GM19239 (cell line): ENCODE data around the gene DNAAF1.
"Not testable (repeated sequence)": the region's sequence is repeated elsewhere in the genome, so short reads cannot be mapped to it uniquely, and the experiment has no call there.

Experiments
- DNase-seq: peaks from one replicate; pipeline ENCODE4 v3.0.0; 2011; ENCODE audit warnings: low spot score; ENCODE audit not compliant: insufficient read length
- FAIRE-seq: peaks from 2 replicates; lab custom pipeline; 2011; peaks lifted over from hg19 to GRCh38; lab: Jason Lieb, UNC

DNAAF1 gene

GRCh38 chr16:84144859-84145639 is at the start of gene DNAAF1, which contains the start of gene HSDL1:
DNAAF1 (plus strand) TSS chr16:84145308; CDS start chr16:84145441, 133 bp downstream.
HSDL1 (minus strand) TSS chr16:84145177; CDS start chr16:84131321, 13,856 bp downstream.
- FAIRE-seq (peak; percentile 86), DNase-seq (peak; percentile 87)

GRCh38 chr16:84095466-84095865 is 49.6 kb upstream of the DNAAF1 start:
- no peak for FAIRE-seq
- no peak for DNase-seq

- FAIRE-seq = no peak
- no peak for DNase-seq
Observed at GRCh38 chr16:84096447-84097005, 48.6 kb upstream of the DNAAF1 start.

GRCh38 chr16:84098939-84099338 is 46.2 kb upstream of the DNAAF1 start:
- no peak for FAIRE-seq

GRCh38 chr16:84103678-84104077 is 41.4 kb upstream of the DNAAF1 start:
- no peak for DNase-seq
- no peak for FAIRE-seq

More at GRCh38 chr16:84098939-84099338, 46.2 kb upstream of the DNAAF1 start:
- no peak for DNase-seq

- no peak for DNase-seq
- FAIRE-seq = no peak
Observed at GRCh38 chr16:84104231-84104630, 40.9 kb upstream of the DNAAF1 start.

- no peak for DNase-seq
Observed at GRCh38 chr16:84105301-84105815, 39.8 kb upstream of the DNAAF1 start.

GRCh38 chr16:84105948-84106740 is 39.0 kb upstream of the DNAAF1 start:
- no peak for DNase-seq
- no peak for FAIRE-seq

More at GRCh38 chr16:84105301-84105815, 39.8 kb upstream of the DNAAF1 start:
- FAIRE-seq = no peak

GRCh38 chr16:84107921-84108320 is 37.2 kb upstream of the DNAAF1 start:
- FAIRE-seq (no peak), DNase-seq (no peak)

- no peak for DNase-seq
- FAIRE-seq = no peak
Observed at GRCh38 chr16:84109598-84110335, 35.3 kb upstream of the DNAAF1 start.

- no peak for FAIRE-seq
- no peak for DNase-seq
Observed at GRCh38 chr16:84110527-84110926, 34.6 kb upstream of the DNAAF1 start.

- FAIRE-seq = no peak
- DNase-seq = no peak
Observed at GRCh38 chr16:84111525-84111924, 33.6 kb upstream of the DNAAF1 start.

- not testable (repeated sequence) for FAIRE-seq, DNase-seq
Observed at GRCh38 chr16:84111949-84112348, 33.2 kb upstream of the DNAAF1 start.

- FAIRE-seq (peak; percentile 64), DNase-seq (no peak)
Observed at GRCh38 chr16:84115919-84116719, 29.0 kb upstream of the DNAAF1 start.

- DNase-seq = peak; percentile 92
- peak; percentile 91 for FAIRE-seq
Observed at GRCh38 chr16:84116720-84117493, 28.2 kb upstream of the DNAAF1 start, which contains the start of gene MBTPS1. MBTPS1 (minus strand) TSS chr16:84116942; CDS start chr16:84101783, 15,159 bp downstream.

GRCh38 chr16:84117494-84117843 is 27.6 kb upstream of the DNAAF1 start:
- DNase-seq (peak; percentile 10), FAIRE-seq (peak; percentile 49)

GRCh38 chr16:84118315-84118714 is 26.8 kb upstream of the DNAAF1 start:
- not testable (repeated sequence) for DNase-seq, FAIRE-seq

- FAIRE-seq = no peak
Observed at GRCh38 chr16:84119368-84119767, 25.7 kb upstream of the DNAAF1 start.

More at GRCh38 chr16:84119368-84119767, 25.7 kb upstream of the DNAAF1 start:
- DNase-seq = no peak
